Frontal cortex (tissue), 4 donors: ENCODE results near the gene RLIM. TPM values are rescaled to one million over a fixed set of nuclear protein-coding genes. Genes with fewer than 3 reads are reported as not detected.

Experiments used
- DNase-seq, 2 donors: peaks; one replicate each; pipeline ENCODE4 v3.0.0; 2012; ENCODE audit warnings: low spot score in 2 of 2
- FAIRE-seq: peaks from 2 replicates; lab custom pipeline; 2012; peaks lifted over from hg19 to GRCh38; lab: Jason Lieb, UNC
- total RNA-seq: library from RNA; depleted of rRNA; stranded (reverse); fragments of >200 nt; gene quantifications from one replicate; pipeline ENCODE4 v1.2.3, GENCODE V29; 2014
- donor health status: control.
- donor health status: control.
- donor health status: control.

RLIM gene
- total RNA-seq, 1 donor from 2014 or later = 123 TPM

DNA sequence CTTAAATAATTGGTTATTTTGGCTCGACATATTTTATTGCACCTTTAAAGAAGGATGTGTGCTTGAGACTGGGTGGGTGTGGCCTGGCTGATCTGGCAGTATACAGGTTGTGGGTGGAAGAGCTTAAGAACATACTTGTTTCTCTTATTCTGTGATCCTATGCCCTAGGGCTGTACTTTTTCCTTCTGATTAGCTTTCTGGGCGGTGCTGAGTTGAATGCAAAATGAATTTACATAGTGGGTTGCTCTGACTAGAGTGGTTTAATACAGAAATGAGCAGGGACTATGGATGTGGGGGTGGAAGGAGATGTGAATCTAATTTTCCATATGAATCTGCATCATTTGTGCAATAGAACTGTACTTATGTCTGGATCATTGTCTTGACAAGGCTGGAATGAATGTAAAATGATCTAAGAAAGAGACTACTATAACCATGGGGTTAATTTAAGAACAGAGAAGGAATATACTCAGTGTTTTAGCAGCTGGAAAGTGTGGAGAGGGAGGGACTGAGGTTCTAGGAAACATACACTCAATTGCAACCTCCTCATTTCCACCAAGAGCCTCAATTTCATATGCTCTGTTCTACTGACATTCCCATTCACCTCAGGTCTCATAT lies 73.7 kb downstream of the RLIM start:
- no peak for FAIRE-seq
- DNase-seq = no peak

DNA sequence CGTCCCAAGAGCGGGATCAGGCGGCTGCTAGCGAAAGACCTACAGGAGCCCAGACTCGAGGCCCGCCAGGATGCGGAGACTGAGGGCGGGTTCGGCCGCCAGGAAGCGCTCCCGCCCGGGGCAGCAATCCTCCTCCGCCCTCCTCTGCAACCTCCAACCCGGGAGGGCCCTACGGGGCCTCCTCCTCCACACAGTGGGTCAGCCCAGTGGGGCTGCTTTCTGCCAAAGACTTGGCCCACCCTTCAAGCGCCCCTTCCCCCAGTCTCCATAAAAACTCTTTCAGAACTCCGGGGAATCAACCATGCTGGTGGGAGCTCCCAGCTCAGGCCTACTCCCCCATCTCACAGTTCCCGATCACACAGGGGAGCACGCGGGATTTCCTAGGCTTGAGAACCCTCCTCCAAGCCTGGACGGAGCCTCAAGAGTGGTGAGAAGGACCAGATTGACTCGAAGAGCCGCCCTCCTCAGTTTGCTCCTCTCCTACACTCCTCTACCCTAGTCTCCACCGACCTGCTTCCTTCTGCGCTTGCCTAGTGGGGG lies 77.5 kb downstream of the RLIM start:
- no peak for FAIRE-seq
- DNase-seq = peak in 1 of 2 donors; percentile 3

DNA sequence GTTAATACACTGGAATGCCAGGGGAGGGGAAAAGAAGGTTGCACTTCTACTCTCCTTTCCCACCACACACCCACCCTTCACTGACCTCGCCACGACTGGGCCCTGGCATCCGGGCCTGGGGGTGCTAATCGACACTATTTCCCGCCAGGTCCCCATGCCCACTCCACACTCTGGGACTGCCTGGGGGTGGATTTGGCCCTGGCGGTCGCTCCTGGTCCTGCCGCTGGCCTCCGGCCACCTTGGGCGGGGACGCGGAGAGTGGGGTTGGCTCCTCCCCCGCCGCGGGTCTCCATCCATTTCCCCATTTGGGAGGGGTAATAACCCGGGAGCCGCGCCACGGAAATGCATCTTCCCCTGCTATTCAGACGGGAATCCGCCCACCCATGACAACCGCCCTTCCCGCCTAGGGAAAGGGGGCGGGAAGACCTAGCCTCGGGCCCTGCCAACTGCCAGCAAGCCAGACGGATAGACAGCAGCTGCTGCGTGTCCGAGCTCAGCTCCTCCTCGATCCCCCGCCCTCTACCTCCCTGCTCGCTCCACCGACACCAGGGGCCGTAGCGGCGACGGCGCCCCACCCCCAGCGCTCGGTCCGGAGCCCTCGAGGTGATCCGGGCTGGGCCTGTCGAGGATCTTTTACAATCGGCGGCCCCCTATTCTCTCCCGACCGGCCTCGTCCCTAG lies 78.1 kb downstream of the RLIM start:
- FAIRE-seq (no peak), DNase-seq (peak; percentile 46 to 74)

DNA sequence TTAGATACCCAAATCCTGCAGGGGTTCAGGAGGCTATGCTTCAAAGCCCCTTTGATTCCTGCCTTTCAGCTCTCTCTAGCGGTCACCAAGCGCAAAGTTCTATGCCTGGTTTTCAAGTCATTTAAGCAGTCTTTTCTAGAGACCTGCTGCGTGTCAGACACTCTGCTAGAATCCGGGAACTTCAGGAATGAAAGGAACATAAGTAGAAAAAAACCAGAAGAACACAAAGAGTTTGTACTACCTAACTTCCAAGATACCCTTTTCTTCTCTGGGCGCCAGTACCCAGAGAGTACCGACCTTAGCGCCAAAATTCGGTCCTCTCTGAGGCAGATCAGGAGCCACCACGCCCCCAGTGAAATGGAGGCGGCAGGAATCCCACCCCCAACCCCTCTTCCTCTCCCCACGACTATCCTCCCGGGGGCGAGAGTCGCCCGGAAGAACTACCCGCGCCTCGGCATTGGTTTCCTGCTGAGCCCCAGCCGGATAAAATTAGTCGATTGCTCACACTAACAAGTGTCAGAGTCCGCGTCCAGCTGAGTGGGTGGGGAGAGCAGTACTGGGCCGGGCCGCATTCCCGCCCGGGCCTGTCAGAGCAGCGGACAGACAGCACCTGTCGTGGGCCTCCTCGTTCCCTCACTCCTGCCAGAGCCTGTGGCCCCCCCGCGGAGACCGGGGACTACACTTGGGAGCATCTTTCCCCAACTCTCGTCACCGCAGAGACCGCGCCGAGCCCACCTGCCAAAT lies 78.8 kb downstream of the RLIM start:
- DNase-seq (peak; percentile 49 to 54), FAIRE-seq (no peak)

Other genes with a start within 250 kb of the RLIM start
- 13.0 TPM for gene SLC16A2, start 193.1 kb downstream of the RLIM start, total RNA-seq